Measurements from ENCODE around the gene ACSL3.

DNA sequence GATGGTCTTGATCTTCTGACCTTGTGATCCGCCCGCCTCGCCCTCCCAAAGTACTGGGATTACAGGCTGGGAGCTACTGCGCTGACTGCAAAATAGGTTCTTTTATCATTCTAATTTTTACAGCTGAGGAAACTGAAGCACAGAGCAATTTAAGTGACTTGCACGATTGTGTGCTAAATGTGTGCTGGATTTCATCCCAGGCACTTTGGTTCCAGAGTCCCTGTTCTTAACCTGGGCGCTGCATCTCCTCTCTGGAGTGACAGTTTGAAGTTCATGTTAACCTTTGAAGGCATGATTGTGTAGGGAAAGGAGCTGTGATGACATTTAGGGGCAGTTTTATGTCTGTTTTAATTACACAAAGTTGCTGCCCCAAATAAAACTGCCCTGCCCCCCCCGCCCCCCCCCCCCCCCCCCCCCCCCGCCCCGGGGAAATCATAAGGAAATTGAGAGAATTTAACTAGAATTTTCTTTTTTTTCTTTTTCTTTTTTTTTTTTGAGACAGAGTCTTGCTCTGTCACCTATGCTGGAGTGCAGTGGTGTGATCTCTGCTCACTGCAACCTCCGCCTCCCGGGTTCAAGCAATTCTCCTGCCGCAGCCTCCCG, 5.6 kb downstream of the ACSL3 start:
- no peak for TF ChIP-seq POLR2A (IDR thresholded peaks at IDR 0.05)
- TF ChIP-seq, protein P1, sequence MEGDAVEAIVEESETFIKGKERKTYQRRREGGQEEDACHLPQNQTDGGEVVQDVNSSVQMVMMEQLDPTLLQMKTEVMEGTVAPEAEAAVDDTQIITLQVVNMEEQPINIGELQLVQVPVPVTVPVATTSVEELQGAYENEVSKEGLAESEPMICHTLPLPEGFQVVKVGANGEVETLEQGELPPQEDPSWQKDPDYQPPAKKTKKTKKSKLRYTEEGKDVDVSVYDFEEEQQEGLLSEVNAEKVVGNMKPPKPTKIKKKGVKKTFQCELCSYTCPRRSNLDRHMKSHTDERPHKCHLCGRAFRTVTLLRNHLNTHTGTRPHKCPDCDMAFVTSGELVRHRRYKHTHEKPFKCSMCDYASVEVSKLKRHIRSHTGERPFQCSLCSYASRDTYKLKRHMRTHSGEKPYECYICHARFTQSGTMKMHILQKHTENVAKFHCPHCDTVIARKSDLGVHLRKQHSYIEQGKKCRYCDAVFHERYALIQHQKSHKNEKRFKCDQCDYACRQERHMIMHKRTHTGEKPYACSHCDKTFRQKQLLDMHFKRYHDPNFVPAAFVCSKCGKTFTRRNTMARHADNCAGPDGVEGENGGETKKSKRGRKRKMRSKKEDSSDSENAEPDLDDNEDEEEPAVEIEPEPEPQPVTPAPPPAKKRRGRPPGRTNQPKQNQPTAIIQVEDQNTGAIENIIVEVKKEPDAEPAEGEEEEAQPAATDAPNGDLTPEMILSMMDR (IDR thresholded peaks at IDR 0.05) = no peak
